Nephron progenitor cell (in vitro differentiated cells): ENCODE data around the gene MDK.

Source experiments
- DNase-seq: peaks from one replicate; pipeline ENCODE4 v3.0.0; 2021
- H3K27ac Mint-ChIP-seq: 2 replicates; pipeline ENCODE4 v1.8.0; 2021; ENCODE audit warnings: mild to moderate bottlenecking, moderate library complexity, mixed read lengths
- H3K27me3 Mint-ChIP-seq: 2 replicates; pipeline ENCODE4 v1.8.0; 2021; ENCODE audit warnings: mild to moderate bottlenecking, low read depth, mixed read lengths; ENCODE audit not compliant: poor library complexity
- H3K36me3 Mint-ChIP-seq: 2 replicates; pipeline ENCODE4 v1.8.0; 2021; ENCODE audit warnings: low read depth, mixed read lengths
- H3K4me1 Mint-ChIP-seq: 2 replicates; pipeline ENCODE4 v1.8.0; 2021; ENCODE audit warnings: mixed read lengths
- H3K4me3 Mint-ChIP-seq: 2 replicates; pipeline ENCODE4 v1.8.0; 2021; ENCODE audit warnings: mild to moderate bottlenecking, moderate library complexity, mixed read lengths
- H3K9me3 Mint-ChIP-seq: 2 replicates; pipeline ENCODE4 v1.8.0; 2021; ENCODE audit warnings: mild to moderate bottlenecking, moderate library complexity, mixed read lengths
- TF ChIP-seq, protein P1 (sequence below): fragments of 200-600 bp; sonication (generic); IDR thresholded peaks from 2 replicates; pipeline ENCODE4 v1.5.0; 2021; ENCODE audit warnings: antibody characterized with exemption

MDK gene

DNA sequence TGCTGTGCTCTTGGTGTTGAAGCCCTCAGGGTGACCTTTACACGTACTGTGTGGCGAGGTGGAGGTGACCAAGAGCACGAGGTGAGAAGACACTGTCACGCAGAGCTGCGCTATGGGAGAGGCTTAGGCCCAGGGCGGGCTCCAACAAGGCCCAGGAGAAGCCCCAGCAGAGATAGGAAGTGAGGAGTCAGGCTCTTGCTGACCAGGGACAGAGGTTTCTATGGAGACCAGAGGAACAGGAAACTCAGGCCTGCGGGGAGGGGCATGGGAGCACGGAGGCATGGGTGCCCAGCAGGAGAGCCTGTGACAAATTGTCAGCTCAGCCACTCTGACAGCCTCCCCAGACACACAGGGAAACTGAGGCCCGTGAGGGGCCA is 18.4 kb upstream of the MDK start:
- Mint-ChIP-seq H3K27me3 (peaks cover 4% of the 10 kb centered on the region), H3K4me1 (peaks cover 66% of the 10 kb centered on the region), H3K4me3 (peak overlapping the region; percentile 64), H3K9me3 (no peaks in the 10 kb centered on the region), H3K36me3 (no peaks in the 10 kb centered on the region), H3K27ac (peak overlapping the region; percentile 85)
- TF ChIP-seq, protein P1, sequence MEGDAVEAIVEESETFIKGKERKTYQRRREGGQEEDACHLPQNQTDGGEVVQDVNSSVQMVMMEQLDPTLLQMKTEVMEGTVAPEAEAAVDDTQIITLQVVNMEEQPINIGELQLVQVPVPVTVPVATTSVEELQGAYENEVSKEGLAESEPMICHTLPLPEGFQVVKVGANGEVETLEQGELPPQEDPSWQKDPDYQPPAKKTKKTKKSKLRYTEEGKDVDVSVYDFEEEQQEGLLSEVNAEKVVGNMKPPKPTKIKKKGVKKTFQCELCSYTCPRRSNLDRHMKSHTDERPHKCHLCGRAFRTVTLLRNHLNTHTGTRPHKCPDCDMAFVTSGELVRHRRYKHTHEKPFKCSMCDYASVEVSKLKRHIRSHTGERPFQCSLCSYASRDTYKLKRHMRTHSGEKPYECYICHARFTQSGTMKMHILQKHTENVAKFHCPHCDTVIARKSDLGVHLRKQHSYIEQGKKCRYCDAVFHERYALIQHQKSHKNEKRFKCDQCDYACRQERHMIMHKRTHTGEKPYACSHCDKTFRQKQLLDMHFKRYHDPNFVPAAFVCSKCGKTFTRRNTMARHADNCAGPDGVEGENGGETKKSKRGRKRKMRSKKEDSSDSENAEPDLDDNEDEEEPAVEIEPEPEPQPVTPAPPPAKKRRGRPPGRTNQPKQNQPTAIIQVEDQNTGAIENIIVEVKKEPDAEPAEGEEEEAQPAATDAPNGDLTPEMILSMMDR: no peak
- DNase-seq: no peak

DNA sequence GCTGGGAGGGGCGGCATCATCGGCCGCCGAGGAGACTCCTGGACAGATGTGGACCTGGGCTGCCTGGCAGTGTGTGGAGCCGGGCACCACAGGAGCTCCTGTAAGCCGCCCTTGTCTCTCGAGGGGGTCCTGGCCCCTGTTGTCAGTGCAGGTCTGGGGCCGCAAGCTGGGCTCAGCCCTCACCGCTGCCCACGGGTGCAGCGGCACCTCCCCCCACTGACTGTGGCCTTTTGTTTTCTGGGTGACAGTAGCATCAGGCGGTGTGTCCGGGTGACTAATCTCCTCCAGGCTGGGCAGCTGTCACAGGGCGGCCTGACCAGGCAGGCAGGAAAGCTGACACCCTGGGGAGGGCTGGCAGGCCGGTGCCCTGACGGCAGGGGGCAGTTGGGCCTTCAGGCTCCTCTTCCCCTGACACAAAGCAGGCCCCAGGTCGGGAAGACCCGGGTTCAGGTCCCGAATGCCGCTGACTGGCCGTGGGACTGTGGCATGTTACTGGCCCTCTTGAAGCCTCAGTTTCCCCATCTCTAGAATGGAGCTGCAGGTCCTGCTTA is 17.9 kb upstream of the MDK start:
- no peak for DNase-seq
- TF ChIP-seq, protein P1: no peak
- Mint-ChIP-seq H3K9me3 (no peaks in the 10 kb centered on the region), H3K4me3 (no peak overlapping the region), H3K27ac (no peak overlapping the region), H3K4me1 (peaks cover 71% of the 10 kb centered on the region), H3K36me3 (peaks cover 3% of the 10 kb centered on the region), H3K27me3 (peaks cover 4% of the 10 kb centered on the region)

DNA sequence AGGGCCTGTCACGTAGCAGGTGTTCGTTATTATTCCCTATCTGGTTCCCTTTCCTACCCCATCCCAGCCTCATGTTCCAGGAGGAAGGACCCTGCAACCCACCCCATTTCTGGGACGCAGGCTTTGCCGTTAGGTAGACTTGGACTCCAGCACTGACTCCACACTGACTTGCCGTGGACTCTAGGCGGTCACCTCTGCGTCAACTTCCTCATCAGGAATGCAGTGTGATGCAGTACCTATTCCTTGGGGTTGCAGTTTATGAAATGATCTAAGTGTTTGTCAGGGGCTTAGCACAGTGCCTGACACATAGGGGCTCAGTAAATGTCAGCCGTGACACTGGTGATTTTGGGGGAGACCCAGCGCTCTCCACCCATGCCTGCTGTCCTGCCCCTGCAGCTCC is 17.4 kb upstream of the MDK start:
- H3K4me3 Mint-ChIP-seq: no peak overlapping the region
- no peak for DNase-seq
- no peak overlapping the region for H3K27ac Mint-ChIP-seq
- peaks cover 76% of the 10 kb centered on the region for H3K4me1 Mint-ChIP-seq
- peaks cover 4% of the 10 kb centered on the region for H3K27me3 Mint-ChIP-seq
- H3K36me3 Mint-ChIP-seq: peaks cover 5% of the 10 kb centered on the region
- H3K9me3 Mint-ChIP-seq: no peaks in the 10 kb centered on the region
- TF ChIP-seq, protein P1: no peak

DNA sequence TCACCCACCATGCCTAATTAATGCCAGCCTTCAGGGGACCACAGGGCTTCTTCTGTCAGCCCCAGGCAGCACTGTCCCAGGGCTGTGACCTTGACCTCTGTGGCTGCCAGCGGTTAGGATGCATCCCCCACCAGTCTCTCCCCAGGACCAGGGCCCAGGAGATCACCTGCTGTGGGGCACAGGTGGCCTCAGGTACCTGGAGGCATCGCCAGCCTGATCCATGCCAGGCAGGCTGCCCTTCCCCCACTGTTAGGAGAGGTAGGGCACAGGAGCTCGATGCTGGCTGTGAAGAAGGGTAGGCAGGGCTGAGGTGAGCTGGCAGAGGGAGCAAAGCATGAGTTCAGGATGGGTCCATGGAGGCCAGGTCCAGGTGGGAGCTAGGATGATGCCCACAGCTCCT is 16.7 kb upstream of the MDK start:
- Mint-ChIP-seq H3K27ac (peak overlapping the region; percentile 86), H3K36me3 (peaks cover 5% of the 10 kb centered on the region), H3K4me3 (peak overlapping the region; percentile 32), H3K9me3 (no peaks in the 10 kb centered on the region), H3K27me3 (peaks cover 4% of the 10 kb centered on the region), H3K4me1 (peaks cover 83% of the 10 kb centered on the region)
- TF ChIP-seq, protein P1: no peak
- DNase-seq: no peak

DNA sequence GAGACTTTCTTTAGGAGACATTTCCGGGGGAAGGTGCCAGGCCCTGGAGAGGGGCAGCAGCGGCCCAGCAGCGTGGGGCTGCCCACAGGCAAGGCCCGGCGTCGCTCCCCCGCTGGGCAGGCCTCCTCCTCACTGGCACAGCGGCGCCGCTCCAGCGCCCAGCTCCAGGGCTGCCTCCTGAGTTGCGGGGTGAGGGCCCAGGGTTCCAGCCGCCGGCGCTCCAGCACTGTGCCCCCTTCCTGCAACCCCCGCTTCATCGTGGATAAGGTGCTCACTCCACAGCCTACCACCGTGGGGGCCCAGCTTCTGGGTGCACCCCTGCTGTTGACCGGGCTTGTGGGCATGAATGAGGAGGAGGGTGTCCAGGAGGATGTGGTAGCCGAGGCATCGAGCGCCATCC is 15.2 kb upstream of the MDK start:
- DNase-seq: no peak
- Mint-ChIP-seq H3K4me1 (peaks cover 86% of the 10 kb centered on the region), H3K27ac (peak overlapping the region; percentile 94), H3K4me3 (no peak overlapping the region), H3K9me3 (no peaks in the 10 kb centered on the region), H3K27me3 (peaks cover 4% of the 10 kb centered on the region), H3K36me3 (peaks cover 10% of the 10 kb centered on the region)
- TF ChIP-seq, protein P1: no peak

DNA sequence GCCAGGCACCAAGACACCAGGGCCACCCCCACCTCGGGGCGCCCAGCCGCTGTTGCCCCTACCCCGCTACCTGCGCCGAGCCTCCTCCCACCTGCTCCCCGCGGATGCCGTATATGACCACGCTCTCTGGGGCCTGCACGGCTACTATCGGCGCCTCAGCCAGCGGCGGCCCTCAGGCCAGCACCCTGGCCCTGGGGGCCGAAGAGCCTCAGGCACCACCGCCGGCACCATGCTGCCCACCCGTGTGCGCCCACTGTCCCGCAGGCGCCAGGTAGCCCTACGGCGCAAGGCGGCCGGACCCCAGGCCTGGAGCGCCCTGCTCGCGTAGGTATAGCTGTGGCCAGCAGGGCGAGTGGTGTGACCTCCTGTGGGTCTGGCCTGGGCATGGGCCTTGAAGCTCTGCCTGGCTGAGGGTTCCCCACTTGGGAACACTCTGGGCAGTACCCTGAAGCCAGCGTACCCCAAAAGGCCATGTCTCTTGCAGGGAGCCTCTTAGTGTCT is 14.8 kb upstream of the MDK start:
- TF ChIP-seq, protein P1: no peak
- Mint-ChIP-seq H3K4me1 (peaks cover 82% of the 10 kb centered on the region), H3K27me3 (peaks cover 4% of the 10 kb centered on the region), H3K36me3 (peaks cover 10% of the 10 kb centered on the region), H3K4me3 (peak overlapping the region; percentile 32), H3K27ac (no peak overlapping the region), H3K9me3 (no peaks in the 10 kb centered on the region)
- DNase-seq: no peak
